Lung microvascular endothelial cell (primary cell): Measurements from ENCODE around the gene MYH11. TPM values are rescaled to one million over a fixed set of nuclear protein-coding genes. Genes with fewer than 3 reads are reported as not detected.
"Not testable (repeated sequence)": the region's sequence is repeated elsewhere in the genome, so short reads cannot be mapped to it uniquely, and the experiment has no call there.

Experiments used
- DNase-seq, 2 donors: peaks; one replicate each; pipeline versions ENCODE4 v3.0.0 to v3.0.0-alpha.2; 2010; ENCODE audit warnings: low read depth in 2 of 2
- total RNA-seq: library from RNA; depleted of rRNA; stranded (reverse); fragments of >200 nt; gene quantifications from 2 replicates; pipeline ENCODE4 v1.2.1, GENCODE V29; 2014

The MYH11 gene
- total RNA-seq, 1 donor from 2014 or later: not detected

DNA sequence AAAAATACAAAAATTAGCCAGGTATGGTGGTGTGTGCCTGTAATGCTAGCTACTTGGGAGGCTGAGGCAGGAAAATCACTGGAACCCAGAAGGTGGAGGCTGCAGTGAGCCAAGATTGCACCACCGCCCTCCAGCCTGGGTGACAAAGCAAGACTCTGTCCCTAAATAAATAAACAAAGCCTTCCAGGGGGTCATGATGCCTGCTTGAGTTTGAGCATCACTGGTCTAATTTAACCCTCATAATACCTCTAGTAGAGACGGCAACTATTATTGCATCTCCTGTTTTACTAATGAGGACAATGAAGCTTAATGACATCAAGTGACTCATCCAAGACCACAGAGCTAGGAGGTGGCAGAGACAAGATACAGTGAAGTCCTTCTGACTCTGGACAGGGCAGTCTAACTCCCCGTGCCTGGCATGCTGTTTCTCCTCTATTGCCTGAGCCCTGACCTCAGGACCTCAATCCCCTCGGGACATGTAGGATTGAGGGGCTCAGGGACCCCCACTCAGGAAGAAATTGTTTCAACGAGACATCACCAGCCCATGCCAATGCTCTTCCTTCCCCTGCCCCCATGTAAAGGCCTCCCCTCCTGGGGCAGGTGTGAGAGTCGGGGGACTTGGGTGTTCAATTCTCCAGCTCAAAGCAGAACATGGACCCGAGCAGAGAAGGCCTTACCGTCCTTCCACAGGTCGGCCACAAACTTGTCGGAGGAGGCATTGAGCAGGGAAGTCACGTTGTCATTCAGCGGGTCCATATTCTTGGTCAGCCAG lies 103.9 kb downstream of the MYH11 start:
- no peak for DNase-seq

GRCh38 chr16:15751940-15752339 lies 104.9 kb downstream of the MYH11 start:
- no peak for DNase-seq

- no peak for DNase-seq
These were observed 106.8 kb downstream of the MYH11 start for GRCh38 chr16:15749985-15750384.

GRCh38 chr16:15749371-15749770 lies 107.5 kb downstream of the MYH11 start:
- DNase-seq: no peak

GRCh38 chr16:15748654-15749053 lies 108.2 kb downstream of the MYH11 start:
- DNase-seq: no peak

- no peak for DNase-seq
These were observed 108.9 kb downstream of the MYH11 start for GRCh38 chr16:15747937-15748336.

GRCh38 chr16:15746332-15746731 lies 110.5 kb downstream of the MYH11 start:
- DNase-seq: no peak

GRCh38 chr16:15743657-15744056 lies 113.2 kb downstream of the MYH11 start:
- DNase-seq: no peak

DNA sequence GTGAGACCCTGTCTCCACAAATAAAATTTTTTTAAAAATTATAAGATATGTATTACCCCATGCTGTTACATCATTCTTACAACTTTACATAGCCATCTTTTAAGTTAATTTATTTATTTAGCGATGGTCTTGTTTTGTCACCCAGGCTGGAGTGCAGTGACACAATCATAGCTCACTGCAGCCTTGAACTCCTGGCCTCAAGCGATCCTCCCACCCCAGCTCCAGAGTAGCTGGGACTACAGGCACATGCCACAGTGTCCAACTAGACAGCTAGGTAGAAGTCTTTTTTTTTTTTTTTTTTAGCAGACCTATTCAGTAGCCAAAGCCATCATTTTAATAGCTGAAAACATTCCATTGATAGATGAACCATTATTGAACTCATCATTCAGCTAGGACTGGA lies 114.1 kb downstream of the MYH11 start:
- no peak for DNase-seq

- no peak for DNase-seq
These were observed 115.5 kb downstream of the MYH11 start for GRCh38 chr16:15741207-15741871.

DNA sequence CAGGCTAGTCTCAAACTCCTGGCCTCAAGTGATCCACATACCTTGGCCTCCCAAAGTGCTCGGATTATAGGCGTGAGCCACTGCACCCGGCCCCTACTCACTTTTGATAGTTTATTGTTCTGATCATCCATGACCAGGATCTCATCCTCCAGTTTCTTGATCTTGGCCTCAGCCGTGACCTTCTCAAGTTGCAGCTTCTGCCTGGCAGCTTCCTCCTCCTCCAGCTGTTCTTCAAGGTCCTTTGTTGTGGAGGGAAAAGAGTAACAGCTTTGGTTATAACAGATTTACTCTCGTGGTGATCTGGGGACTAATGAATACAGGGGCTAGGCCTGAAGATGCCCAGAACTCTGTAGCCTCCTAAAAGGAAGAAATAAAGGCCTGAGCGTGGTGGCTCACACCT lies 116.9 kb downstream of the MYH11 start:
- DNase-seq: no peak

DNA sequence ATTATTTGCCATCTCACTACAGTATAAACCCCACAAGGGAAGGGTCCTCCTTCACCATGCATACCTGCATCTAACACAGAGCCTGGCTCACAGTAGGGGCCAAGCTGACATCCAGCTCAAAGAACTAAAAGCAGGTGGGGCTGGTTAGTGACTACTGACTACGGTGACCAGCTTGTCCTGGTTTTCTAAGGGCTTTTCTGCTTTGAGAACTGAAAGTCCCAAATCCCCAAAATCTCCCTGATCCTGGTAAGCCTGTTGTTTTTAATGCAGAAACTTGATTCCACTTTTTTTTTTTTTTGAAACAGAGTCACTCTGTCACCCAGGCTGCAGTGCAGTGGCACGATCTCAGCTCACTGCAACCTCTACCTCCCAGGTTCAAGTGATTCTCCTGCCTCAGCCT lies 117.4 kb downstream of the MYH11 start:
- no peak for DNase-seq

DNA sequence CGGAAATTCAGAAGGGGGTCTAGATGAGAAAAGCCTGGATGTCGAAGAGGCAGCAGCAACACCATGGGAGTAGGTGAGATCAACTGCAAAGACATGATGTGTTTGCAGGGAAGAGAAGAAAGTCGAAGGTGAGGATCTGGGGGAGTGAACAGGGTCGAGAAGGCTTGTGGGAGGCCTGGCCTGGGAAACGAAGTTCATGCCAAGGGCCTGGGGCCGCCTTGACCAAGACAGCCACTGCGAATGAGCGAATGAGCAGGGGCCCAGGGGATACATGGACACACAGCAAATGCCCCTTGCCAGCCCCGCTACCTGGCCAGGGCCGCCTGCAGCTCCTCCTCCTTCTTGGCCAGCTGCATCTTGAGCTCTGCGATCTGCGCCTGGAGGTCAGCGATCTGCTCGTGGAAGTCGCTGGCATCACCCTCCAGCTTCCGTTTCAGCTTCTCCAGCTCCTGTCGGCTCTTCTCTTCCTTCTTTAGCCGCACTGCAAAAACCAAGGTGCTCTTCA lies 119.6 kb downstream of the MYH11 start:
- no peak for DNase-seq

DNA sequence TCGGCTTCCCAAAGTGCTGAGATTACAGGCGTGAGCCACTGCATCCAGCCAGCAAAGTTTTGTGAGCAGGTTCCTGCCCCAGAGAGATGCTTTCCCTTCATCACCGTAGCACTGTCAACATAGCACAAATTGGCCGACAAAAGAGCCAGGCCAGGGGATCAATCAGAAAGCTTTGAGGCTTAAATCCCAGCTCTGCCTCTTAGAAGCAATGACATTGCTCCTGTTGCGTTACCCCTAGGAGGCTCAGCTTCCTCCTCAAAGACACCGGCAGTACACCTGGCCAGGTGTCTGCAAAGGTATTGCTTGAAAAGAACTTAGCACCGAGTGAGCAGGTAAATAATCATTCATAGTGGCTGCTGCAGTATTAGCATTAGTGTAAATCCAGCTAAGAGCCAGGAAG lies 120.3 kb downstream of the MYH11 start:
- no peak for DNase-seq

DNA sequence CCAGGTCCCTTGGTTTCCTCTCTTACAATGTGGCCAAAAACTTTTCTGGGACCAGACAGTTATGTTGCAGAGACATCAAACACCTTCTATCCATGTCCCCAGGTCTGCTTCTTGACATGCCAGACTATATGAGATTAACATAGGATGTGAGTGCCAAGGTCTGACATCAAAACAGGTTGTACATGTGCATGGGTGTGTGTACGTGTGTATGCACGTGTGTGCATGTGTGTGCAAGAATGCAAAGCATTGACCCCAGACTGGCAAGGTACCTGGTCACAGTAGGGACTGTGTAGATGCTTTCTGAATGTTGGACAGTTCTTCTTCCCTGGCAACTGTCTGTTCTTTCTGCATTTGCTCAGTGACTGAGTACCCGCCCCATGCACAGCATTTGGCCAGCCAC lies 121.2 kb downstream of the MYH11 start:
- no peak for DNase-seq

- DNase-seq: no peak
These were observed 124.4 kb downstream of the MYH11 start for GRCh38 chr16:15732416-15732815.

GRCh38 chr16:15729152-15729551 lies 127.7 kb downstream of the MYH11 start:
- no peak for DNase-seq

GRCh38 chr16:15727697-15728096 lies 129.1 kb downstream of the MYH11 start:
- not testable (repeated sequence) for DNase-seq

GRCh38 chr16:15726715-15727114 lies 130.1 kb downstream of the MYH11 start:
- no peak for DNase-seq

DNA sequence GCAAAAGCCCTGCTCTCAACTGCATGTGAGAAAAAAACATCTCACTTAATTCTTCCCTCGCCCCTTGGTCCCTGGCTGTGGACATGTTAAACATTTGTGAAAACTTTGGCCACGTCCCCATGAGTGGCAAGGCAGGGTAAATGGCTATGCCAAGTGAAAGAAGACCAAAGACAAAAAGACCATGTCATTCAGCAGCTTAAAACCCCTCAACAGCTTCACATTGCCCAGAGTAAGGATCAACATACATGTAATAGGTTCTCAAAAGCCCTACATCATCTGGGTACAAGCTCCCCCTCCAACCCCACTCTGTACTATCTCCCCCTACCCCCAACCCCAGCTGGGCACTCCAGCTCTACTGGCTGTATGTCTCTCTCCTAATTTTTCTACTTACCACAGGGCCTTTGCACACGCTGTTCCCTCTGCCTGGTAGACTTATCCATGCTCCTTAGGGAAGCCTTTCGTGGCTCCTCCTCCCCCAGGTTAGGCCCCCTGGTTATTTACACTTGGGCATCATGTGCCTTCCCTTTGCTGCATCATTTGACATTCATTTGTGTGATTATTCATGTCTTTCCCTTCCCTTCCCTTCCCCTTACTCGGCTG lies 131.1 kb downstream of the MYH11 start:
- DNase-seq: no peak

GRCh38 chr16:15723808-15724207 lies 133.0 kb downstream of the MYH11 start:
- DNase-seq: no peak

DNA sequence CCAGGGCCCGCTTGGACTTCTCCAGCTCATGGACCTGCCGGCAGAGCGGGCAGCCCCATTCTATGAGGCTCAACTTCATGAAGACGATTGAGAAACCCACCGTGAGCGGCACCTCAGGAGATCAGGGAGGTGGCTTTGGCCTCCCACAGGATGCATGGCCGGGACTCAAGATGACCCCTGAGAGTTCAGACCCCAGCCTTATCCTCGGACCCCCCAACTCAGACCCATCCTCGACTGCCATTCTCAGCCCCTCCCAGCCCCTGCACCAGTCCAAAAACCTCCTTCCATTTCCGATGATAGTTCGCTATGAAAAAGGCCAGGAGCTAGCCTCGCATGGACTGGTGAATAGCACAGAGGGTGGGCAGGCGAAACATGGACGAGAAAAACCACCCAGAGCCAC lies 135.8 kb downstream of the MYH11 start:
- DNase-seq: no peak
